Activated CD8-positive, alpha-beta T cell treated with anti-CD3 and anti-CD28 coated beads for 36 hours (primary cell): ENCODE results near the gene CCL7. TPM values are rescaled to one million over a fixed set of nuclear protein-coding genes. Genes with fewer than 3 reads are reported as not detected.

Experiments used
- ATAC-seq: fragments of 200-7000 bp; cut with Tn5 transposase; one replicate; pipeline ENCODE4 v1.10.0; 2021; ENCODE audit warnings: mild to moderate bottlenecking, moderate library complexity
- CTCF ChIA-PET: fragments of 350-600 bp; sonication (Branson Sonifier 250); formaldehyde crosslinking; loops from one replicate; lab custom pipeline; 2021; ENCODE audit warnings: antibody characterized with exemption; lab: Charles Lee
- POLR2A ChIA-PET: fragments of 350-600 bp; sonication (Branson Sonifier 250); formaldehyde crosslinking; loops from one replicate; lab custom pipeline; 2021; ENCODE audit warnings: antibody characterized with exemption; lab: Charles Lee
- DNase-seq: peaks from one replicate; pipeline ENCODE4 v3.0.0-alpha.2; 2020
- H3K27ac Mint-ChIP-seq: one replicate; pipeline ENCODE4 v1.8.0; 2021; ENCODE audit warnings: mild to moderate bottlenecking, mixed read lengths
- H3K27me3 Mint-ChIP-seq: one replicate; pipeline ENCODE4 v1.8.0; 2021; ENCODE audit warnings: mixed read lengths
- H3K36me3 Mint-ChIP-seq: one replicate; pipeline ENCODE4 v1.8.0; 2021; ENCODE audit warnings: low read depth, mixed read lengths
- H3K4me1 Mint-ChIP-seq: one replicate; pipeline ENCODE4 v1.8.0; 2021; ENCODE audit warnings: low read depth, mixed read lengths
- H3K4me3 Mint-ChIP-seq: one replicate; pipeline ENCODE4 v1.8.0; 2021; ENCODE audit warnings: mild to moderate bottlenecking, moderate library complexity, mixed read lengths
- H3K9me3 Mint-ChIP-seq: one replicate; pipeline ENCODE4 v1.8.0; 2021; ENCODE audit warnings: mixed read lengths
- CTCF ChIP-seq: fragments of 200-600 bp; IDR thresholded peaks from one replicate; pipeline ENCODE4 v1.8.0; 2022; ENCODE audit warnings: antibody characterized with exemption, mild to moderate bottlenecking
- intact Hi-C: fragments of 100-400 bp; cut with micrococcal nuclease; formaldehyde crosslinking; loops from one replicate; pipeline ENCODE4 v1.10.0; 2022
- total RNA-seq, 2 experiments: library from RNA; stranded (reverse); gene quantifications; one replicate each; pipeline ENCODE4 v1.2.3, GENCODE V29; 2021

The CCL7 gene
- total RNA-seq, 2 experiments from 2014 or later: not detected

GRCh38 chr17:34290586-34290985 is 20.6 kb downstream of the CCL7 start:
- no peaks in the 10 kb centered on the region for H3K4me1 Mint-ChIP-seq
- ATAC-seq (no peak), DNase-seq (no peak)
- ChIA-PET CTCF (interaction anchor here (0.8 kb wide), 1 partner anchor 71 kb away, joined by 3 read pairs; no protein-coding TSS in a partner anchor), POLR2A (no interaction called here)
- no peak overlapping the region for H3K4me3 Mint-ChIP-seq
- H3K27me3 Mint-ChIP-seq: peaks cover 13% of the 10 kb centered on the region
- no peaks in the 10 kb centered on the region for H3K36me3 Mint-ChIP-seq
- no peak overlapping the region for H3K27ac Mint-ChIP-seq
- intact Hi-C loops: no loop called here
- H3K9me3 Mint-ChIP-seq: no peaks in the 10 kb centered on the region
- no peak for TF ChIP-seq CTCF

GRCh38 chr17:34291721-34292348 is 21.8 kb downstream of the CCL7 start:
- TF ChIP-seq CTCF: no peak
- Mint-ChIP-seq H3K4me3 (no peak overlapping the region), H3K4me1 (no peaks in the 10 kb centered on the region), H3K27me3 (peaks cover 10% of the 10 kb centered on the region), H3K36me3 (no peaks in the 10 kb centered on the region), H3K27ac (no peak overlapping the region), H3K9me3 (no peaks in the 10 kb centered on the region)
- DNase-seq: no peak
- POLR2A ChIA-PET: no interaction called here
- intact Hi-C loops: no loop called here
- ATAC-seq: no peak
- CTCF ChIA-PET: no interaction called here

- Mint-ChIP-seq H3K4me3 (no peak overlapping the region), H3K27me3 (peaks cover 20% of the 10 kb centered on the region), H3K36me3 (no peaks in the 10 kb centered on the region), H3K9me3 (no peaks in the 10 kb centered on the region), H3K27ac (no peak overlapping the region), H3K4me1 (no peaks in the 10 kb centered on the region)
- DNase-seq (no peak), ATAC-seq (no peak)
- POLR2A ChIA-PET: no interaction called here
- intact Hi-C loops: no loop called here
- no peak for TF ChIP-seq CTCF
- CTCF ChIA-PET: no interaction called here
These were observed 29.0 kb downstream of the CCL7 start for GRCh38 chr17:34299027-34299426.

GRCh38 chr17:34299956-34300577 is 30.0 kb downstream of the CCL7 start:
- no peak for ATAC-seq
- peaks cover 20% of the 10 kb centered on the region for H3K27me3 Mint-ChIP-seq

More at GRCh38 chr17:34299956-34300577, 30.0 kb downstream of the CCL7 start:
- no peak overlapping the region for H3K4me3 Mint-ChIP-seq
- ChIA-PET POLR2A (no interaction called here), CTCF (interaction anchor here (1.4 kb wide), 1 partner anchor 100 kb away, joined by 6 read pairs; no protein-coding TSS in a partner anchor)
- intact Hi-C loops: no loop called here
- no peaks in the 10 kb centered on the region for H3K9me3 Mint-ChIP-seq
- no peak overlapping the region for H3K27ac Mint-ChIP-seq
- DNase-seq: no peak
- TF ChIP-seq CTCF: no peak
- no peaks in the 10 kb centered on the region for H3K36me3 Mint-ChIP-seq
- H3K4me1 Mint-ChIP-seq: no peaks in the 10 kb centered on the region
